Astrocyte of the hippocampus (primary cell): ENCODE measurements around the gene GALNTL6.

Experiments used
- DNase-seq: peaks from one replicate; pipeline ENCODE4 v3.0.0; 2011; ENCODE audit warnings: low read depth, low spot score

The GALNTL6 gene

GRCh38 chr4:172109466-172109865 is 296.3 kb downstream of the GALNTL6 start:
- no peak for DNase-seq

GRCh38 chr4:172124656-172125308 is 311.6 kb downstream of the GALNTL6 start:
- DNase-seq, result no peak

GRCh38 chr4:172125443-172125842 is 312.2 kb downstream of the GALNTL6 start:
- DNase-seq, result no peak

GRCh38 chr4:172127168-172127567 is 314.0 kb downstream of the GALNTL6 start:
- no peak for DNase-seq

GRCh38 chr4:172129593-172129992 is 316.4 kb downstream of the GALNTL6 start:
- no peak for DNase-seq

GRCh38 chr4:172134521-172134920 is 321.3 kb downstream of the GALNTL6 start:
- no peak for DNase-seq

- no peak for DNase-seq
These were observed 327.8 kb downstream of the GALNTL6 start for GRCh38 chr4:172141025-172141424.

GRCh38 chr4:172142281-172142741 is 329.1 kb downstream of the GALNTL6 start:
- peak; percentile 40 for DNase-seq

GRCh38 chr4:172143605-172144314 is 330.6 kb downstream of the GALNTL6 start:
- no peak for DNase-seq

GRCh38 chr4:172147687-172148086 is 334.5 kb downstream of the GALNTL6 start:
- DNase-seq, result no peak

GRCh38 chr4:172149329-172149728 is 336.1 kb downstream of the GALNTL6 start:
- no peak for DNase-seq

GRCh38 chr4:172152284-172152683 is 339.1 kb downstream of the GALNTL6 start:
- DNase-seq, result no peak

- no peak for DNase-seq
These were observed 340.5 kb downstream of the GALNTL6 start for GRCh38 chr4:172153719-172154118.

- no peak for DNase-seq
These were observed 342.7 kb downstream of the GALNTL6 start for GRCh38 chr4:172155838-172156345.

- no peak for DNase-seq
These were observed 344.7 kb downstream of the GALNTL6 start for GRCh38 chr4:172157946-172158345.

- DNase-seq, result no peak
These were observed 350.0 kb downstream of the GALNTL6 start for GRCh38 chr4:172163215-172163614.

- DNase-seq, result no peak
These were observed 355.7 kb downstream of the GALNTL6 start for GRCh38 chr4:172168888-172169287.

GRCh38 chr4:172169871-172170270 is 356.7 kb downstream of the GALNTL6 start:
- DNase-seq, result peak; percentile 5

- DNase-seq, result no peak
These were observed 360.0 kb downstream of the GALNTL6 start for GRCh38 chr4:172173206-172173605.

- DNase-seq, result no peak
These were observed 364.2 kb downstream of the GALNTL6 start for GRCh38 chr4:172177382-172177781.

GRCh38 chr4:172188248-172188988 is 375.2 kb downstream of the GALNTL6 start:
- DNase-seq, result no peak

- peak; percentile 58 for DNase-seq
These were observed 389.4 kb downstream of the GALNTL6 start for GRCh38 chr4:172202480-172203076.
